CD14-positive monocyte (primary cell): ENCODE measurements around the gene LRSAM1. TPM values are rescaled to one million over a fixed set of nuclear protein-coding genes. Genes with fewer than 3 reads are reported as not detected.

Source experiments
- DNase-seq, 3 donors: peaks; one replicate each; pipeline ENCODE4 v3.0.0-alpha.2; 2011 to 2022
- H2AFZ ChIP-seq: 2 replicates; pipeline ENCODE4 v1.6.0; 2012; ENCODE audit warnings: mild to moderate bottlenecking, low read depth, low read length, inconsistent platforms; ENCODE audit not compliant: insufficient read depth, poor library complexity, severe bottlenecking
- H3K27ac ChIP-seq, 2 donors: 1 replicate in 1 of 2; 2 replicates in 1 of 2; pipeline ENCODE4 v1.5.1; 2012 to 2013; ENCODE audit warnings: low read length in 2 of 2, control low read depth in 1 of 2, inconsistent platforms in 1 of 2, low read depth in 1 of 2, mild to moderate bottlenecking in 1 of 2
- H3K27me3 ChIP-seq, 2 donors: one replicate each; pipeline versions ENCODE4 v1.6.0 to v1.6.1; 2011 to 2013; ENCODE audit warnings: low read length in 2 of 2; ENCODE audit not compliant: control insufficient read depth in 2 of 2, insufficient read depth in 2 of 2
- H3K36me3 ChIP-seq, 2 donors: replicated peaks in 1 of 2; 1 replicate in 1 of 2; 2 replicates in 1 of 2; pipeline versions ENCODE4 v1.5.1 to v1.6.1; 2012 to 2013; ENCODE audit warnings: low read length in 2 of 2, control low read depth in 1 of 2, inconsistent platforms in 1 of 2, mild to moderate bottlenecking in 1 of 2; ENCODE audit not compliant: insufficient read depth in 2 of 2, control insufficient read depth in 1 of 2
- H3K4me1 ChIP-seq, 2 donors: 1 replicate in 1 of 2; 2 replicates in 1 of 2; pipeline versions ENCODE4 v1.5.1 to v1.6.1; 2012 to 2013; ENCODE audit warnings: low read length in 2 of 2, control low read depth in 1 of 2, inconsistent platforms in 1 of 2, mild to moderate bottlenecking in 1 of 2, moderate library complexity in 1 of 2; ENCODE audit not compliant: insufficient read depth in 2 of 2, control insufficient read depth in 1 of 2
- H3K4me2 ChIP-seq: replicated peaks from 2 replicates; pipeline ENCODE3; 2012; ENCODE audit warnings: low read length, moderate library complexity, mild to moderate bottlenecking; ENCODE audit not compliant: poor library complexity, severe bottlenecking; ENCODE audit errors: extremely low read depth
- H3K4me3 ChIP-seq, 3 experiments: fragments of 200-600 bp in 1 of 3; sonication (generic) in 1 of 3; replicated peaks in 1 of 3; 1 replicate in 2 of 3; 2 replicates in 1 of 3; pipeline ENCODE4 v1.5.1; 2011 to 2013; ENCODE audit warnings: low read length in 3 of 3, mild to moderate bottlenecking in 3 of 3, control low read depth in 2 of 3, low read depth in 2 of 3, inconsistent platforms in 1 of 3, moderate library complexity in 1 of 3
- H3K79me2 ChIP-seq: 2 replicates; pipeline ENCODE4 v1.6.0; 2012; ENCODE audit warnings: mild to moderate bottlenecking, control low read depth, inconsistent platforms, low read length, moderate library complexity; ENCODE audit not compliant: insufficient read depth
- H3K9ac ChIP-seq: 2 replicates; pipeline ENCODE4 v1.6.0; 2017; ENCODE audit warnings: low read length, mild to moderate bottlenecking; ENCODE audit not compliant: insufficient read depth, poor library complexity, severe bottlenecking
- H3K9me3 ChIP-seq, 2 donors: replicated peaks in 1 of 2; 1 replicate in 1 of 2; 2 replicates in 1 of 2; pipeline versions ENCODE4 v1.5.1 to v1.6.1; 2012 to 2013; ENCODE audit warnings: low read length in 2 of 2, control low read depth in 1 of 2; ENCODE audit not compliant: control insufficient read depth in 1 of 2, insufficient read depth in 1 of 2
- H4K20me1 ChIP-seq: 2 replicates; pipeline ENCODE4 v1.6.0; 2012; ENCODE audit warnings: mild to moderate bottlenecking, low read length, control low read depth, moderate library complexity; ENCODE audit not compliant: insufficient read depth
- H3K27ac Mint-ChIP-seq, 7 donors: one replicate each; pipeline ENCODE4 v1.8.0; 2020; ENCODE audit warnings: mild to moderate bottlenecking in 7 of 7, mixed read lengths in 7 of 7, moderate library complexity in 6 of 7, inconsistent platforms in 2 of 7
- H3K27me3 Mint-ChIP-seq, 3 donors: one replicate each; pipeline ENCODE4 v1.8.0; 2021 to 2022; ENCODE audit warnings: low read depth in 3 of 3, mild to moderate bottlenecking in 3 of 3, mixed read lengths in 3 of 3, moderate library complexity in 3 of 3, inconsistent platforms in 1 of 3
- H3K36me3 Mint-ChIP-seq, 2 donors: one replicate each; pipeline ENCODE4 v1.8.0; 2020; ENCODE audit warnings: mixed read lengths in 2 of 2, inconsistent platforms in 1 of 2, mild to moderate bottlenecking in 1 of 2
- H3K4me1 Mint-ChIP-seq: one replicate; pipeline ENCODE4 v1.8.0; 2020; ENCODE audit warnings: mild to moderate bottlenecking, mixed read lengths
- H3K4me3 Mint-ChIP-seq, 2 donors: one replicate each; pipeline ENCODE4 v1.8.0; 2020; ENCODE audit warnings: mild to moderate bottlenecking in 2 of 2, mixed read lengths in 2 of 2, moderate library complexity in 1 of 2
- H3K9me3 Mint-ChIP-seq, 7 donors: one replicate each; pipeline ENCODE4 v1.8.0; 2020 to 2022; ENCODE audit warnings: mixed read lengths in 7 of 7, mild to moderate bottlenecking in 6 of 7, moderate library complexity in 6 of 7, inconsistent platforms in 2 of 7
- CTCF ChIP-seq: fragments of 200-600 bp; IDR thresholded peaks from one replicate; pipeline ENCODE4 v1.8.0; 2022; ENCODE audit warnings: antibody characterized with exemption, mild to moderate bottlenecking
- WGBS: methylation state at CpG from one replicate; pipeline ENCODE4 v1.1.5; 2013; ENCODE audit warnings: missing lambda C conversion rate; ENCODE audit not compliant: insufficient coverage; 5-methylcytosine and 5-hydroxymethylcytosine counted together
- intact Hi-C, 2 donors: fragments of 100-400 bp; cut with micrococcal nuclease; formaldehyde crosslinking; loops; one replicate each; pipeline versions ENCODE4 v1.15.0 to v1.15.1; 2023
- polyA plus RNA-seq, 3 donors: library from polyadenylated mRNA; depleted of rRNA in 1 of 3; unstranded in 2 of 3; stranded (reverse) in 1 of 3; fragments of 300-500 nt in 2 of 3; fragments of >200 nt in 1 of 3; fragmentation: Illumina TruSeq in 2 of 3; gene quantifications; 1 replicate in 2 of 3; 2 replicates in 1 of 3; pipeline ENCODE4 v1.2.3, GENCODE V29; 2012 to 2021

The LRSAM1 gene
- polyA plus RNA-seq, 3 donors = 6.0 to 19.8 (median 8.2) TPM

DNA sequence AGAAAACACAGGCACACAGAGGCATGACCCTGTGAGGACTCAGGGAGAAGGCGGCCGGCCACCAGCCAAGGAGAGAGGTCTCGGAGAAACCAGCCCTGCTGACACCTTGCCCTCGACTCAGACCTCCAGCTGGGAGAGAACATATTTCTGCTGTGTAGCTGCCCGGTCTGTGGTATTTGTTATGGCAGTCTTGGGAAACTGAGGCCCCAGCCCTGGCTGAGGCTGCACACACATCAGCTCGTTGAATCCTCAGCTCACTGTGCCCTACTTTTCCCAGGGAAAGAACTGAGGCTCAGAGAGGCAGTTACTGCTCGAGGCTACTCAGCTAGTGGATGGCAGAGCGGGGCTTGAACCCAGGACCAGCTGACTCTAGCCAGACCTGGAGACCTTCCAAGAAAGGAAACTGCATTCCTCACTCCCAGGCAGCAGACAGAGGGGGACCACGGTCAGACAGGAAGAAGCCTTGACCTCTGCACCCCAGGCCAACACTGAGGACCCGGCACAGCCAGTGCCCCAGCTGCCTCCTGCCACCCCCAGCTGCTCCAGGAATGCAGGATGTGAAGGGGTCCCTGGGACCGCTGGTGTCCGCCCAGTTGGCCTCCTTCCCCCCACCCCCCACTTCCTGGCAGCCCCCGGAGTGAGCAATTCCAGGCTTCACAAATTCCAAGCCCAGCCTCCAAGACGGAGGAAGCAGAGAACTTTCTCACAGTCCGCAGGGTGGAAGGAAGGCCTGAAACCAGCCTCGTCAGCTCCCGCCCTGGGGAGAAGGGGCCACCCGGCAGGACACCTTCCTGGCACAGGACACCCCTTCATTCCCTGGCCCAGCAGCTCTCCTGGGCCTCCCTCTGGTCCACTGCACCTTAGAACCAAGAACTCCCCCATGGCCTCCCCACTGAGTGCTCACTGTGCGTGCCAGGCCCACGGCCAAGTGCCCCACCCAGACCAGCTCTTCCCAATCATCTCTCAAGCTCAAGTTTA, 69.9 kb downstream of the LRSAM1 start:
- Mint-ChIP-seq H3K27ac (peak overlapping the region; percentile 90 to 96 (median 95)), H3K4me3 (no peak overlapping the region), H3K36me3 (peaks cover 79 to 93% of the 10 kb centered on the region in 2 donors), H3K4me1 (peaks cover 38% of the 10 kb centered on the region), H3K9me3 (peaks cover 19 to 31% (median 26%) of the 10 kb centered on the region in 7 donors), H3K27me3 (peaks cover 2 to 4% (median 3%) of the 10 kb centered on the region in 3 donors)
- intact Hi-C loops = loop anchor here (5.0 kb wide), 2 partner anchors 36 to 41 kb away; no protein-coding TSS in a partner anchor
- Histone ChIP-seq H3K9me3 (peaks cover 29 to 31% of the 10 kb centered on the region in 2 donors), H3K4me2 (no peak overlapping the region), H3K27ac (peak overlapping the region; percentile 14 to 87), H3K36me3 (peaks cover 66 to 77% of the 10 kb centered on the region in 2 donors), H2AFZ (no peak overlapping the region), H3K27me3 (no peaks in the 10 kb centered on the region), H3K9ac (peak overlapping the region; percentile 11), H3K79me2 (peaks cover 5% of the 10 kb centered on the region), H3K4me3 (no peak overlapping the region), H4K20me1 (peaks cover 40% of the 10 kb centered on the region), H3K4me1 (peaks cover 37 to 39% of the 10 kb centered on the region in 2 donors)
- WGBS = 95% methylated on average over 11 of the region's 20 CpGs
- DNase-seq = no peak
- no peak for TF ChIP-seq CTCF

DNA sequence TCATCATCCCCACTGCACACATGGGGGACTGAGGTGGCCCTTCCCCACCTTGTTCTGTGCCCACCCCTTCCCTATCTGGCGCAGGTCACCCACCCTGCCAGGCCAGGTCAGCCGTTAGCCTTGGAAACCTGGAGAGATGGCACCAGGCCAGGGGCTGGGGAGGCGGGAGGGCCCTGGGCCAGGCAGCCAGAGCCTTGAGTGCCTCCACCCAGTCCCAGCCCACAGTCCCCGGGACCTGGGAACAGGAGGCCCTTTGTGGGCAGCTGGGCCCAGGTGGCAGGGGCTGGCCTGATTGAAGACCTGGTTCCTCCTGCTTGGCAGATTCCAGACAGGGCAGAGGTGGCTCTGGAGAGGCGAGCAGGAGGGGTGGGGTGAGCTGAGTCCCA, 70.6 kb downstream of the LRSAM1 start:
- H3K27ac ChIP-seq = peak overlapping the region in 1 of 2 donors; percentile 87
- H3K36me3 ChIP-seq = peaks cover 65 to 77% of the 10 kb centered on the region in 2 donors
- Mint-ChIP-seq H3K36me3 (peaks cover 78 to 93% of the 10 kb centered on the region in 2 donors), H3K27ac (peak overlapping the region; percentile 65 to 96 (median 87)), H3K4me1 (peaks cover 38% of the 10 kb centered on the region), H3K9me3 (peaks cover 23 to 37% (median 31%) of the 10 kb centered on the region in 7 donors), H3K4me3 (no peak overlapping the region), H3K27me3 (peaks cover 1 to 4% (median 2%) of the 10 kb centered on the region in 3 donors)
- peaks cover 29 to 34% of the 10 kb centered on the region in 2 donors for H3K9me3 ChIP-seq
- no peak for DNase-seq
- WGBS = 78% methylated on average over 5 of the region's 5 CpGs
- no peak overlapping the region for H3K9ac ChIP-seq
- no peak overlapping the region for H3K4me2 ChIP-seq
- intact Hi-C loops = loop anchor here (5.0 kb wide), 2 partner anchors 35 to 40 kb away; no protein-coding TSS in a partner anchor
- no peak overlapping the region for H2AFZ ChIP-seq
- peaks cover 5% of the 10 kb centered on the region for H3K79me2 ChIP-seq
- peaks cover 40 to 43% of the 10 kb centered on the region in 2 donors for H3K4me1 ChIP-seq
- no peak overlapping the region for H3K4me3 ChIP-seq
- H4K20me1 ChIP-seq = peaks cover 47% of the 10 kb centered on the region
- TF ChIP-seq CTCF = no peak
- no peaks in the 10 kb centered on the region for H3K27me3 ChIP-seq
